Posterior cingulate gyrus (tissue), 11 donors: ENCODE data around the gene SMAD4.

ENCODE experiments used
- DNase-seq, 10 donors: peaks; one replicate each; pipeline versions ENCODE4 v3.0.0 to v3.0.0-alpha.2; 2020 to 2021; ENCODE audit warnings: mixed read lengths in 3 of 10
- intact Hi-C: fragments of 100-400 bp; cut with DNase I; formaldehyde crosslinking; loops from one replicate; pipeline ENCODE4 v1.15.1; 2023

SMAD4 gene

DNA sequence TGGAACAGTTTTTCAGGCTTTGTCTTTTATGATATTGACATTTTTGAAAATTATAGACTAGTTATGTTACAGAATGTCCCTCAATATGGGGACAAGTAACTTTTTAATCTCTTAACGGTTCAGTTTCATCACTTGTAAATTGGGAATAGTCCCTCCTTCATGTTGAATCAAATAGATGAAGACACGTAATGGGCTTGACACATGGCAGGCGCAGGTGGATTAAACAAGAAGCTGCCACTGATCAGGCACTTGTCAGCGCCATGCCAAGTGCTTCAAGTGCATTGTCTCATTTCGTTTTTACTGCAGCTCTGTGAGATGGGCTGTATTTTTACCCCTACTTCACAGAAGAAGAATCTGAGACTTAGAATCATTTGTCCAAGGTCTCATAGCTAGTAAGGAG is 9.5 kb upstream of the SMAD4 start:
- no peak for DNase-seq
- intact Hi-C loops, result loop anchor here (10.0 kb wide), 1 partner anchor 736 kb away; the partner anchor contains the start of genes CXXC1 and MBD1

DNA sequence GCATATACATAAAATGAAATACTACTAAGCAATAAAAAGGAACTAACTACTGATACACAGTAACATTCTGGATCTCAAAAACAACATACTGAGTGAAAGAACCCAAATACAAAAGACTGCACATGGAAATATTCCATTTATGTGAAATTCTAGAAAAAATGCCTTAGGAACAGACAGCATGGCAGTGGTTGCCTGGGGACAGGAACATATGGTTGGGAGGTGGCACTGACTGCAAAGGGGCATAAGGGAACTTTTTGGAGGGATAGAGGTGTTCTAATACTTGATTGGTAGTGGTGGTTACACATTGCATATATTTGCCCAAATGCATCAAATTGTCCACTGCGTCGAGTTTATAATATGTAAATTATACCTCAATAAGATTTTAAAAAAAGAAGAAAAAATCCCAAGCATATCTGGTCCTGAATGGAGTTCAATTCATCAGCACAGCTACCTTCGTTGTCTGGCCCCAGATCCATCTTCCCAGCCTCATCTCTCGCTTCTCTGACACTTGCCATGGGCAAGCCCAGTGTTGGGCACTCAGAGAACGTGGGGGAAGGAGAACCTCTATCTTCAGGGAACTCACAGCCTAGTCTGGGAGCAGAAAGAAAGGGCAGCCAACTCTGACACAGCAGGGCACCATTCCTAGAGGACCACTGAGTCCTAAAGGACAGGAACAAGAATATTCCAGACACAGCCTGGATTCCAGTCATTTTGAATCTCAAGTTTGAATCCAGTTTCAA is 8.6 kb upstream of the SMAD4 start:
- DNase-seq, result peak in 1 of 10 donors; percentile 50
- intact Hi-C loops, result loop anchor here (10.0 kb wide), 1 partner anchor 737 kb away; the partner anchor contains the start of genes CXXC1 and MBD1

DNA sequence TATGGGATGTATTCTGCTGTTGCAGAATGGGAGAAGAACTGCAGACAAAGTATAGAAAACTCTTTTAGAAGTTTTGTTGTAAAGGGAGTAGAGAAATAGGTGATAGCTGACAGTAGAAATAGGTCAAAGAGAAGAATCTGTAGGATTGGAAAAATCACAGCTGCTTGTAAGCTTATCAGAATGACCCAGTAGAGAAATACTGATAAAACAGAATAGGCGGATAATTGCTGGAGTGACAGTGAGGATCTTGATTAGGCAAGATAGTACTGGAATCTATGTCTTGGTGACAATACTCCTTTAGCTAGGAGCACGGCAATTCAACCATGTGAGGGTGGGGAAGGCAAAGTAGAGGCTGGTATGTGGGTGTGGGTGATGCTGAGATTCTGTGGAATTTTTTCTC is 4.5 kb upstream of the SMAD4 start:
- intact Hi-C loops, result loop anchor here (5.0 to 10.0 kb wide), 2 partner anchors 172 to 741 kb away; partner anchors contain the start of genes CXXC1, MBD1 and MEX3C

DNA sequence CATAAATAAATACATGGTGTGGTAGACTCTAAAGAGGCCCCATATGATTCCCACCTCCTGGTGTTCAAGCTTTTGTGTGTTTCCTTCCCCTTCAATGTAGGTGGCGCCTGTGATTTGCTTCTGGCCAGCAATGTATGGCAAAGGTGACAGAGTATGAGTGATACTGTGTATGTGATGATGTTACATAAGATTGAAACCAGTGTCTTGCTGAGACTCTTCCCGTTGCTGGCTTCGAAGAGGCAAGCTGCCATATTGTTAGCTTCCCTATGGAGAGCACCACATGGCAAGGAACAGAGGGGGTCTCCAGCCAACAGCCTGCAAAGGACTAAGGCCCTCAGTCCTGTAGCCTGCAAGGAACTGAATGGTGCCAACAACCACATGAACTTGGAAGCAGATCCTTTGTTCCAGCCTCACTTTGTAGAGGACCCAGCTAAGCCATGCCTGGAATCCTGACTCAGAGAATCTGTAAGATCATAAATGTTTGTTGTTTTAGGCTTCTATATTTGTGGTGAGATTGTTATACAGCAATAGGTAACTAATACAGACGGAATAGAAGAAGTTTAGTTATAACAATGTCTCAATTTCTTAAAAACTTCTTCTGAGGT is 1.7 kb upstream of the SMAD4 start:
- intact Hi-C loops, result loop anchor here (5.0 to 10.0 kb wide), 2 partner anchors 169 to 744 kb away; partner anchors contain the start of genes CXXC1, MBD1 and MEX3C
- DNase-seq, result no peak

More for the DNA sequence above, 4.5 kb upstream of the SMAD4 start:
- DNase-seq, result no peak

DNA sequence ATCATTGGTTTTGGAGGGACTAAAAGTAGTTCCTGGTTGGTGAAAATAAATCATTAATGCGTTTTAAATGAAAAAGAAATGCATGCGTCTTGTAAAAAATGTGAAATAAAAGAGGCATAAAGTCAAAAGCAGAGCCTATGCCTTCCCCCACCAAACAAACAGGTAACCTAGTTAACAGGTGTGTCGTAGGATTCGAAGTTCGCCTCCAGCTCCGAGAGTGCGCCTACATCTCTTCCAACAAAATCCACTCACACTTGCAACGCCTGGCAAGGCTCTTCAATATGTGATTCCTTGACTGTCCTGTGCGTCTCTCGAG is 677 bp upstream of the SMAD4 start:
- intact Hi-C loops, result loop anchor here (5.0 to 10.0 kb wide), 2 partner anchors 168 to 745 kb away; partner anchors contain the start of genes CXXC1, MBD1 and MEX3C
- DNase-seq, result no peak

DNA sequence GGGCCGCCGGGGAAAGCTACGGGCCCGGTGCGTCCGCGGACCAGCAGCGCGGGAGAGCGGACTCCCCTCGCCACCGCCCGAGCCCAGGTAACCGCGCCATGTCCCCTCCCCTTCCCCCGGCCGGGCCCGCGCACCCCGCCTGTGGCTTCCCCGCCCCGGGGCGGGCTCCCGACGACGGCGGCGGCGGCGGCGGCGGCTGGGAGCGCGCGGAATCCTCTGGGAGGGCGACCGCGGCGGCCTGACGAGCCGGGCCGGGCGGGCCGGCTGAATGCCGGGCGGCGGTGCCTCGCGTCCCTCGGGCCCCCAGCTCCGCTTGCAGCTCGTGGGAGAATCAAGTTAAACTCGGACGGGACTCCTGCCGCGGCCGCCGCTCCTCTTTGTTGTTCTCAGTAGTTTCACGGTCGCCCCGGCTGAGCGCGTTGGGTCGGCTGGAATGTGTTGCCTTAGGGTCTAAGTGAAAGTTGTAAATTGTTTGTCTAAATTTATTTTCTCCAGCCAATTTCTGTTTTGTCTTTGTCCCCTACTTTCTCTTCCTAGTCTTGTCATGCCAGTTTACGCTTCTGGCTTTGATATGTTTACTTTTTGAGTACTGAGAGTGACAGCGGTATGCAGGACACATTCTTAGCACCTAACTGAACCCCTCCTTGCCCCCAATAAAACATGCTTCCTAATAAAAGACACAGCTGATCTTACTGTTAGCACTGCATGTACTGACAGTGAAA is 685 bp downstream of the SMAD4 start:
- intact Hi-C loops, result loop anchor here (1.0 to 5.0 kb wide), 2 partner anchors 62 to 153 kb away; partner anchors contain the start of genes ELAC1 and ME2
- DNase-seq, result peak; percentile 48 to 95 (median 67)

DNA sequence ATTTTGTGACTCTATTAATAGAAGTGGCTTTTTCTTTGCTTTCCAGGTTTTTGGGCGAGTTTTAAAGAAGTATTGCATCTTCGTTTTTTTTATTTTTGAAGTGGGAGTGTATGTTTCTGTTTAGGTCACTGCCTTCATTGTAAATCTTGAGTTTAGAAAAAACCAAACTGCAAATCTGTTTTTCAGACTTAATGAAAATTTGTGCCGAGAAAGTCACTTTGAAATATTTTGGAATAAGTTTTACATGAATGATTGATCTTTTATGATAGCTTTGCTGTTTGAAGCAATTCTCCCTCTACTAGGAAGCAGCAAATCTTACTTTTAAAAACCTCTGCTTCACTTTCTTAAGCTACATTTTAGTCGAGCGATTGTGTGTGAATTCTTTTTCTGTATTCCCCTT is 2.2 kb downstream of the SMAD4 start:
- no peak for DNase-seq
- intact Hi-C loops, result loop anchor here (5.0 kb wide), 1 partner anchor 155 kb away; the partner anchor contains the start of gene ME2

DNA sequence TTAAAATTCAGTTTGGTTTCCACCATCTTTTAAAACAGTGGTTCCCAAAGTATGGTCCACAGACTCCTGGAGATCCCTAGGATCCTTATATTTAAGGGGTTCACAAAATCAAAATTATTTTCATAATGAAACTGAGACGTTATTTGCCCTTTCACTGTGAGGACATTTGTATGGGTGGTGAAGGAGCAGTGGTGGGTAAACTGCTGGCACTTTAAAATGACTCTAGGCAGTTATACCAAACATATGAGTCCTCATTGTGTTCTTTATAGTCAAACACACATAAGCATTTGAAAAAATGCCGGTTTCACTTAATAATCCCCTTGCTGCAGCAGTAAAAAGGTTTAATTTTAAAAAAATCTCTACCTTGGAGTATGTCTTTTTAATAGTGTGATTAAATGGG is 7.2 kb downstream of the SMAD4 start:
- no peak for DNase-seq
- intact Hi-C loops, result no loop called here

DNA sequence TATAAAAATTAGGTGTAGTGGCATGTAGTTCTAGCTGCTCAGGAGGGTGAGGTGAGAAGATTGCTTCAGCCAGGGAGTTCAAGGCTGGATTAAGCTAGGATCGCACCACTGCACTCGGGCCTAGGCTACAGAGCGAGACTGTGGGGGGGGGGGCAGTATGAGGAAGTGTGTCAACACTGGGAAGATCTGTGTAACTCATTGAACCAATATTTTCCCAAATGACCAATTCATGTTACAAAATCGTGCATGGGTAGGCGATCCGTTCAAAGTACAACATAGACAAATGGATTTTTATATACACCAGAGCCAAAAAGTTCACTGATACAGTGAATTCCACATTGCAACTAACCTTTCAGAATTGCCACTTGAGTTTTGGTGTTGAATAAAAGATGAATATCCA is 8.1 kb downstream of the SMAD4 start:
- intact Hi-C loops, result no loop called here
- no peak for DNase-seq

DNA sequence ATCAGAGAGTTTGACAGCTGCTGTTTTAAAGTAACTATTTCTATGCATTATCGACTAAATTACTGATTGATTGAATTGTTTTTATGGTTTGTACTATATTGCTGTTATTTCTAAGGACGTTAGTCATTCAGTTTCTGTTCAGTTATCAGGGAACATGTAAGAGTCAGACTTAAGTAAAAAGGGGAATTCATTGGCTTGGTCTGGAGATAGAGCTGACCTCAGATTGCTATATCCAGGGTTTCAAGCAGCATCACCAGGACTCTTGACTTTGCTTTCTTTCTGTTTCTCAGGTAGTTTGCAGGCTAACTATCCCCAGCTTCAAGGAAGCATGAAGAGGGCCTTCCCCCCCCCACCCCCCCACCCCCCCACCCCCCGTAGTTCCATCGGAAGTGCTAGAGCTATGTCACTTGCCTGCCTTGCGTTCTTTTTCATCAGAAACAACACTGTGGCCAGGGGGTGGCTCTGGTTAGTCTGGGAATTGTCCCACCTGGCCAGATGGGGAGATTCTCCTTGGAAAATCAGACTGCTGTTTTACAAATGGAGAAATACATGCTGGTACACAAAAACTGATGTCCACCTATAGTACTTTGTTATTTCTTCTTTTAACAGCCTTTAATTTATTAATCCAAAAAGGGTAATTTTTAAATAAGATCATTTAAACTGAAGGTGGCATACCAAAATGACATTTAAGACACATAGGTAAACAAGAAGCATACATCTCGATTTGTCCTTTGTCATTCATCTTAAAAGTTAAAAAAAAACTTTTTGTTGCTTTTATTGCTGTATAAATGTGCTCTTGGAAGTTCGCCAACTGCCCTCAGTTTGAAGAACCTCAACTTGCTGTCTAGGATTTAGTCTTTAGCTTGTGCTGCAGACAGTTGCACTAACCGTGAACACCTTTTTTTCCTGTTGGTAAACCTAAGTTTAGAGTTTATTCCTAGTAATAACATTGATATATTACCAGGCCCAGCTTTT is 9.4 kb downstream of the SMAD4 start:
- intact Hi-C loops, result no loop called here

DNA sequence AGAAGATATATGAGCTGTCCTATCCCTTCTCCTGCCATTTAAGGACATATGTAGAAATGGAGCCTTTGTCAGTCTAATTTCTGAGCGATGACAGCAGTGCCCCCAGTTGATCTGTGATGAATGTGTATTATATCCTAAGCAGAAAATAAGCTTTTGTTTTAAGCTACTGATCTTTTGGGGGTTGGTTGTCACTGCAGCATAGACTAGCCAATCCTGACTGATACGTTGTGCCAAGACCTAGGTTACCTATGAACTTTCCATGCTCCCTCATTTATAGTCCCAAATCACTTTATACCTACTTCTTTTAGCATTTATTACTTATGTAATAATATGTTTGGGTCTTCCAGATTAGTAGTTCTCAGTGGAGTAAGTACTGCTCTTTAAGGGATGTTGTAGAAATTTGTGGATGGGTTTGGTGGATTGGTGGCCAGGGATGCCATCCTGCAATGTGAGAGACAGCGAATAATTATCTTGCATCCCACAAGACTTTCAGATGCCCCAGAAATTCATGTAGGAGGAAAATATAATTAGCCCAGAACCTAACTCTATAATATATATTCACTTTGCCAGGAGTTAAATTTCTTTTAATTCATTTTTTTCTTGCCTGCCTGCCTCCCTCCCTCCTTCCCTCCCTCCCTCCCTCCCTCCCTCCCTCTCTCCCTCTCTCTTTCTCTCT is 11.8 kb downstream of the SMAD4 start:
- intact Hi-C loops, result no loop called here
- DNase-seq, result no peak

More for the DNA sequence above, 9.4 kb downstream of the SMAD4 start:
- DNase-seq, result no peak

DNA sequence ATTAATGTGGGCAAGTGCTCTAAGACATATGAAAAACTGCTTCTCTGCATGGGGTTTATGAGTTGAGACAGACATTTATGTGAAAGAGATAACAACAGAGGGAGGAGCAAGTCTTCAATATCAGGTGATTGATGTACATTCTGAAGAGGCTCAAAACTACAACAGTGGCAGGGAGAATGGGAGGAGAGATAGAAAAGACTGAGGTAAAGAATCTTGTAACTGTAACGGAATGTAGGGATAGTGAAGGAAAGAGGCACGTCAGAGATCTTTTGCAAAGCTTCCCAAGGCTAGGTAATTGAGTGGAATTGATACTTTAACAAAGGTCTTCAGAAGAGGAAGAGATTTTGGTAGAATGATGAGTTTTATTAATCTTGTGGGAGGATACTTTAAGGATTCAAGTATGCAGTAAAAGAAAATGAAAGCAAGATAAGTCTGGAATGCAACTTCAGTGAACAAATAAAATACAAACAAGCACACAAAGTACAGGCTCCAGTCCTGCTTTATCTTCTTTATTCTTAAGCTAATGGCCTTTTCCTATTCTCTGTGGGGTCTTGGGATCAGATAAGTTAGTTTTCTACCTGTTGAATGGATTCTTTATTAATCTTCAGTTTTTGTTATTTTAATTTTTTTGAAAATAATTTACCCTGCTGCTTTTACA is 15.0 kb downstream of the SMAD4 start:
- no peak for DNase-seq

DNA sequence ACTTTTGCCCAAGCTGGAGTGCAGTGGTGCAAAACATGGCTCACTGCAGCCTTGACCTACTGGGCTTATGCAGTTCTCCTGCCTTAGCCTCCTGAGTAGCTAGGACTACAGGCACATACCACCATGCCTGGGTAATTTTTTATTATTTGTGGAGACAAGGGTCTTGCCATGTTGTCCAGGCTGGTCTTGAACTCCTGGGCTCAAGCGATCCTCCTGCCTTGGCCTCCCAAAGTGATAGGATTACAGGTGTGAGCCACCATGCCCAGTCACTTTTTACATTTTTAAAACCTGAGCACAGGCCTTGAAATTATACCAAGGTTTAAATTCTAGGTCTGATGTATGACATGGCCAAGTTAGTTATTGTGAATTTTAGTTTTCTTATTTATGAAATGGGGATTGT is 18.2 kb downstream of the SMAD4 start:
- no peak for DNase-seq
- intact Hi-C loops, result no loop called here

More for the DNA sequence above, 15.0 kb downstream of the SMAD4 start:
- intact Hi-C loops, result no loop called here

DNA sequence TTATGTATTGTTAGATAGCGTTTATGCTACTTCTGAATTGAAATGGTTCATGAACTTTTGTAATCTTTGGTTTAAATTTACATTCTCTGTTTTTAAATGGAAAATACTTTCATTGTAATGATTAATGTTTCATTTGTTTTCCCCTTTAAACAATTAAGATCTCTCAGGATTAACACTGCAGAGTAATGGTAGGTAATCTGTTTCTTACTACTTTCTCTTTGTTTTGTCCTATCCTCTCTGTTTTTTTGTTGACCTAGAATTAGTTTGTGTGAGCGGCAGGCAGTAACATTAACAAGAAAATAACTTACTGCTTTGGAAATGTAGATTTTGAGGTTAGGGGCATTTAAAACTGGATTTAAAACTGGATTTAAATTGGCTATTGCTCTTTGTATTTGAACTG is 19.1 kb downstream of the SMAD4 start:
- intact Hi-C loops, result no loop called here
- DNase-seq, result no peak

DNA sequence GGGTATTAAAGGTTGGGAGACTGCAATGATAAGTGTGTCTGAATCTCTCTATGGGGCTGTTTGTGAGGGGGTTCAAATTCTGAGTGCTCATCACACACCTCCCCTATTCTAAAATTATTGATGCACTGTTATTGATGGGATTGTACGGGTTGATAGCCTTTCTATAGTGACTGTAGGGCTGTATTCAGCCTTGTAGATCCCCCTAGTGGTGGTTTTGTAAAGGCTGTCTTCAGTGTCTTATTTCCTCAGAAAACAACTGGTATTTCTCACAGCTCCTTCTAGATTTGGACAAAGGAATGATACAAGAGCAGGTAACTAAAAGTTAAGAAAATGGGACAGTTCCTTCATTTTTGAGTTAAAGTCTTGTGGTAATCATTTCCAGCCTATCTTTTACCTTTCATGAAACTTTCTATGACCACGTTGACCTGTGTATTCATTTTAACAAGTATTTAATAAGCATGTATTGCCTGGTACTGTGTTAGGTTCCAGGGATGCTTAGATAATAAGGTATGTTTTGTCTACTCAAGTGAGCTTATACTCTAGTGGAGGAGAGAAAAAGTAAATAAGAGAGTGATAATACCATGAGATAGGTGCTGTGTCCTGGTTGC is 21.2 kb downstream of the SMAD4 start:
- no peak for DNase-seq
- intact Hi-C loops, result loop anchor here (1.0 to 5.0 kb wide), 2 partner anchors 84 to 231 kb away; partner anchors contain the start of genes ELAC1 and MRO

DNA sequence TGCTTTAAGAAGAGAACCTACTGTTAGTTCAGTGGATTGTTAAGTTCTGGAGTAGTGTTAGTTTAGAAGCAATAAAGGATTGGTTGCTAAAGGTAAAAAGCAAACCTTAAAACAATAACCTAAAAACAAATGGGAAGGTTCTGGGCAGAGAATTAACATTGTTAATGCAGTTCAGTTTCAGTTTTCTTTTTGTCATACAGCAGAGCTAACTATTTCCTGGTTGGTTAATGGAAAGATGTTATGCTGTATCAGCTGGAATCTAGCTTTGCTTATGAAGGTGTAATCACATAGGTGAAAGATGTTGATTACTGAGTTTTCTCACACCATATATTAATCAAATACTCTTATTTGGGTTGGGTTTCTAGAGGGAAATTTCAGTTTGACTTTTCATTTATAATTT is 23.8 kb downstream of the SMAD4 start:
- intact Hi-C loops, result loop anchor here (5.0 kb wide), 1 partner anchor 87 kb away; the partner anchor contains the start of gene ELAC1
- DNase-seq, result no peak

DNA sequence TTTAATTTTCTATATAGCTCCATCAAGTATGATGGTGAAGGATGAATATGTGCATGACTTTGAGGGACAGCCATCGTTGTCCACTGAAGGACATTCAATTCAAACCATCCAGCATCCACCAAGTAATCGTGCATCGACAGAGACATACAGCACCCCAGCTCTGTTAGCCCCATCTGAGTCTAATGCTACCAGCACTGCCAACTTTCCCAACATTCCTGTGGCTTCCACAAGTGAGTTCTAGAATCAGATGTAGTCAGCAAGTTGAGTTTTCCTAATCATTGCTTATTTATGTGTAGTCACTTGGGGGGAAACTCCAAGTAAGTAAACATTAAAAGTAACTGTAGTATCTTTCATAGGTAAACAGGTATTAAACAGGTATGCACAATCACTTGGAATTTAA is 24.8 kb downstream of the SMAD4 start:
- intact Hi-C loops, result loop anchor here (5.0 kb wide), 1 partner anchor 87 kb away; the partner anchor contains the start of gene ELAC1
- DNase-seq, result no peak

DNA sequence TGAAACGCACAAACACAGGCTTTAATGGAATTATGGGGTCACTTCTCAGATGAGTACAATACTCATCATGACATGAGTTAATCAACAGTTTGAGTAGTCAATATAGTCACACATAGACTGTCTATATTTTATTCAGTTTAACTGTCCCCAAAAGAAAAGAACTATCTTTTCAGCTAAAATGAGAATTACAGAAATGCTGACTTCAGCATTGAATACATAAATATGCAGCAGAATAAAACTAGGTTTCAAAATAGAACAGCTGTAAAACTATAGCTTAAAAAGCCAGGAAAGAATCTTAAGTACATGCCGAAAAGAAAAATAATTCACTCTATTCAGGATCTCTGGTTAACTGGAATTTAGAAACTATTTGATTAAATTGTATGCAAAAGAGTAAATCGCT is 30.0 kb downstream of the SMAD4 start:
- intact Hi-C loops, result no loop called here

More for the DNA sequence above, 30.0 kb downstream of the SMAD4 start:
- no peak for DNase-seq
